Hematopoietic multipotent progenitor cell (in vitro differentiated cells): ENCODE data around the gene POFUT2. TPM values are rescaled to one million over a fixed set of nuclear protein-coding genes. Genes with fewer than 3 reads are reported as not detected.

ENCODE experiments used
- DNase-seq, 3 donors: peaks; one replicate each; pipeline ENCODE4 v3.0.0-alpha.2; 2011 to 2015; ENCODE audit warnings: low read depth in 2 of 3, low spot score in 2 of 3
- total RNA-seq: library from RNA; depleted of rRNA; stranded (reverse); fragments of >200 nt; gene quantifications from one replicate; pipeline ENCODE4 v1.2.3, GENCODE V29; 2012

POFUT2 gene
- total RNA-seq, 1 donor, result 17.0 TPM

DNA sequence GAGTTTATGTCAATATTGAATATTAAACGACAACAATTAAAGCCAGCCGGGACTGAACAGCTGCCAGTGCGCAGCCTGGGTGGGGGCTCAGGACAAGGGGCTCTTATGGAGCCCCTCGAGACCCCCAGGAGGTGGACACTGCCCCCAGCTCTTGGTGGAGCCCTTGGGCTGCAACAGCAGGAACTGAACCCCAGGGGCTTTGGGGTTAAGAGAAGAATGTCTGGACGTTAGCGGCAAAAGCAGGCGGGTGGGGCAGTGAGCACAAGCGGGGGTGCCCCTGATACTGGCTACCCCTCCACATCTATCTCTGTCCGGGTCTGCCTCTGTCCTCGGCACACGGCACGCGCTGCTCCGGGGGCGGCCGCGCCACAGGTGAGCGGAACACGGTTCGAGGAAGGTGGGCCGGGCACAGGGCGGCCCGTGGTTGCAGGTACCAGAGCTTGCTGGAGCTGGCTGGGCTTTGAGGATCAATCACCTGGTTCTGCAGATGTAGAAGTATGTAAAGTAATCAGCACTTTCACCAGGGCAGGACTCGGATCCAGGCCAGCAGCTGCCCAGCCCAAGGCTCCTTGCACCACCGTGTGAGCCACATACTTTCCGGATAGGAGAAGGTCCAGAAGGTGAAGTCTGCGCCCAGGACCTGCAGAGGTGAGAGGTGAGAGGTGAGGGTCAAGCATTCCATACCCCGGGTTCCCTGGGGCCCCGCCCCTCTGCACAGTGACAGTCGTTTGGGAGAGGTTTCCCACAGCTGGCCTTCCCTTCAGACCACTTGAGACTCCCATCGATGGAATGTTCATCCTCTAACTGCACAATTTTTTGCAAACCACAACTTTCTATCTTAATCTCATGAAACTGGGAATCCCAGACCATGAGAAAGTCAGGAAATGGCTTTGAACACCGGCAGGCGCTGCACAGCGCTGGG lies 12.4 kb upstream of the POFUT2 start:
- no peak for DNase-seq

DNA sequence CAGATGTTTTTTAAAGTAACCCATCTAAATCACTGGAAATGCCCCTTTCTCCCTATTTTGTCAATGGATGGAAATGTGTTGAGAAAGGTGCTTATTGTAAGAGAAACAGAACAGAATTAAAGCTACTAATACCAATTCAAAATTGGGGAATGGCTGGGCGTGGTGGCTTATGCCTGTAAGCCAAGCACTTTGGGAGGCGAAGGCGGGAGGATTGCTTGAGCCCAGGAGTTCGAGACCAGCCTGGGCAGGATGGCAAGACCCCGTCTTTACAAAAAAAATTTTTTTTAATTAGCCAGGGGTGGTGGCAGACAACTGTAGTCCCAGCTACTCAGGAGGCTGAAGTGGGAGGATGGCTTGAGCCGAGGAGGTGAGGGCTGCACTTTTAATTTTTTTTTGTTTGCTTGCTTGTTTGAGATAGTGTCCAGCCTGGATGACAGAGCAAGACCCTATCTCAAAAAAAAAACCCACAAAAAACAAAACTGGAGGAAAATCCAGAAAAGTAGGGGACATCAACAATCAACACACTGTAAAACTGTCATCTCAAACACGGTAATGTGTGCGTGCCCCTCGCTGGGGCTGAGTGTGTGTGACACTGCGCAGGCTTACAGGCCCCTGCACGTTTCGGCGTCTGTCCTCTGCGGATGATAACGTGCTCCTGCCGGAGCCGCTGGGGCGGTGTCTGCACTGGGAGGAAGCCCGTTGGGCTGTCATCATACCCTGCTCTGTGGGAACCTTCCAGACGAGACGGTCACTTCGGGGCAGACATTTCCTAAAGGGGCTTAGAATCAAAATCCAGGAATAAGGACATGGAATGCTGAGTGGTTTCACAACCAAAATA lies 11.6 kb upstream of the POFUT2 start:
- DNase-seq, result no peak

DNA sequence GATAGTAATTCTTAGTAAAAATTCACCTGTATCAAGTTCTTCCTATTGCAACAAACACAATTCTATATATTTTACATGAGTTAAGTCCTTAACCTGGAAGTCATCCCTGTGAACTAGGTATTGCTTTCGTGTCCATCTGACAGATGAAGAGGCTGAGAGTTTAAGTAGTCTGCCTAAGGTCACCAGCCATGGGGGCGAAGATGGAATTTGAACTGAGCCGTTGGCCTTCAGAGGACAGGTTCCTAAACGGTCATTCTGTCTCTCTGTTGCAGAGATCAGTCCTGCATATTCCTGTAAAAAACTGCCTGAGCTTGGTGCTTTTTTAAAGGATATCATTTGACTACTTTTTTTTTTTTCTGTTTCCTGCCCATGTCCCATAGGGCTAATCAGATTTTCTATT lies 10.2 kb upstream of the POFUT2 start:
- DNase-seq, result no peak

DNA sequence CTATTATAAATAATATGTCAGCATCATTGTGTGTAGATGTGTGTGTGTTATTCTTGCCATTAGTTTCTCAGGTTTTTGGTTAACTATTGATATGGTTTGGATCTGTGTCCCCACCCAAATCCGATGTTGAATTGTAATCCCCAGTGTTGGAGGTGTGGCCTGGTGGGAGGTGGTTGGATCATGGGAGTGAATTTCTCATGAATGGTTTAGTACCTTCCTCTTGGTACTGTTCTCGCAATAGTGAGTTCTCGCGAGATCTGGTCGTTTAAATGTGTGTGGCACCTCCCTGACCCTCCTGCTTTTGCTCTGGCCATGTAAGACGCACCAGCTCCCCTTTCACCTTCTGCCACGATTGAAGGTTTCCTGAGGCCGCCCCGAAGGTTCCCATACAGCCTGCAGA lies 9.6 kb upstream of the POFUT2 start:
- no peak for DNase-seq

DNA sequence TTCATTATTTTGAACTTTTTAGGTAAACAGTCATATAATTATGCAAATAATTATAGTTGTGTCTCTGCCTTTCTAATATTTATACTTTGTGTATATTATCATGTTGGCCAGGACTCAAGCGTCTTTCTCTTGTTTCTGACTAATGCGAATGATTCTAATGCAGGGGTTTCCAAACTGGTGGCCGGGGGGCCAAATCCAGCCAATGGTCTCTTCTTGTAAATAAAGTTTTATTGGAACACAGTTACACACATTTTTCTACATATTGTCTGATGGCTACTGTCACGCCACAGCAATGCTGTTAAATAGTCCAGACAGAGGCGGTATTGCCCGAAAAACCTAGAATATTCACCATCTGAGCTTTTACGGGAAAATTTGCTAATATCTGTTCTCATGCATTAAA lies 8.9 kb upstream of the POFUT2 start:
- DNase-seq, result no peak

DNA sequence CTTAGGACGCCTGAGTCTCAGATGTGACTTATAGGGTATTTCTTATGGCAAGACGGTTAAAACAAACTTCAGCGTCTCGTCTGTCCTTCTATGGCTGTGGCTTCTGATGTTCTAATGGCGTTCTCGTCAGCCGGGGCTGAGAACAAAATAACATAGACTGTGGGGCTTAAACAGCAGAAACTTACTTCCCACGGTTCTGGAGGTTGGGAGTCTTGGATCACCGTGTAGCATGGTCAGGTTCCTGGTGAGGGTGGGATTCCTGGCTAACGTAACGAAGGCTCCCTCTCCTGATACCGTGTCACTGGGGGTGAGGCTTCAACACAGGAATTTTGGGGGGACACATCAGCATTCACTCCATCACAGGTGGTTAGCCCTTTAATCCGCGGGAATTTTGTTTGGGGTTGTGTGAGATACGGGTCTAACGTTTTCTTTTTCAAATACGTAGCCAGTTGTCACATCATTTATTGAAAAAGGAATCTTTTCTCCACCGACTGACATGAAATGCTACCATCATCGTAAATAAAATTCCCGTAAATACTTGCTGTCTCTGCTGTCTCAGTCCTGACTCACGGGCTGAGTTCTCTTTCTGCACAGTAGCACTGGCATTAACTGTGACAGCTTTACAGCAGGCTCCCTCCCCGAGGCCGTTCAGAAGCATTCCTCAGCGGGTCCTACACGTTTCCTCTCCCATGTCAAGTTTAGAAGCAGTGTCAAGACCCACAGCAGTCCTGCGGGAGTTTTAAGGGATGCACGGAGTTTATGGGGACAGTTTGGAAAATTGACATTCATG lies 8.1 kb upstream of the POFUT2 start:
- DNase-seq, result no peak

DNA sequence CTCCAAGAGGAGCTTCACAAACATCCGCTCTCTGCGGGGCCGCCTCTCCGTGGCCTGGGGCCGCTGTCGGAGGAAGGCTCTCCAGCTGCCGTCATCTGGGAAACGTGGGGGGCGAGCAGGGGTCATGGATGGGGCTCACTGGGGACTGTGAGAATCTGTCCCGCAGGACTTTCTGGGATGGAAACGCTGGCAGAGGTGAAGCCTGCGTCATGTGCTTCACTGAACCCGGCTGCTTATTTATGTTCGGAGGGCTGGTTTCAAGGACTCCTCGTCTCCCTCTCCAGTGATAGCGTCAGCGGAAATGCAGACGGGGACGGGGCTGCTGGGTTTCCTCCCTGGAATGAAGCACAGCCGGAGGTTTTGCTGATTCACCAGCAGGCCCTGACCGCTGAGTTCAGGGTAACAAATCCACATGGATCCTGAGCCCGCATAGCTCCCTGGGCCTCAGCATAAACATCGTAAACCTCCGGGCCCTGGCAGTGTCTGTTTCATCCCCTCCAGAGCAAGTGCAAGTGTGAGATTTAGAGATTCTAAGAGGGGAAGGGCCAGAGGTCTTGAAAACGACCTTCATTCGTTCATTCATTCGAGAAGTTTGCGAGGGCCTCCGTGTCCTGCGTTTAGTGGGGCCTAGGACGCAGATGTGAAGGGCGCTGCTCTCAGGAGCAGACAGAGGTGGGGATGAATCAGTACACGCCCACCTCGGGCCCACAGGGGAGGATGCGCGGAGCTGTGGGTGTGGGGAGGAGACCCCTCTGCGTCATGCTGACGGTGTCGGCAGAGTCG lies 7.0 kb upstream of the POFUT2 start:
- DNase-seq, result no peak

DNA sequence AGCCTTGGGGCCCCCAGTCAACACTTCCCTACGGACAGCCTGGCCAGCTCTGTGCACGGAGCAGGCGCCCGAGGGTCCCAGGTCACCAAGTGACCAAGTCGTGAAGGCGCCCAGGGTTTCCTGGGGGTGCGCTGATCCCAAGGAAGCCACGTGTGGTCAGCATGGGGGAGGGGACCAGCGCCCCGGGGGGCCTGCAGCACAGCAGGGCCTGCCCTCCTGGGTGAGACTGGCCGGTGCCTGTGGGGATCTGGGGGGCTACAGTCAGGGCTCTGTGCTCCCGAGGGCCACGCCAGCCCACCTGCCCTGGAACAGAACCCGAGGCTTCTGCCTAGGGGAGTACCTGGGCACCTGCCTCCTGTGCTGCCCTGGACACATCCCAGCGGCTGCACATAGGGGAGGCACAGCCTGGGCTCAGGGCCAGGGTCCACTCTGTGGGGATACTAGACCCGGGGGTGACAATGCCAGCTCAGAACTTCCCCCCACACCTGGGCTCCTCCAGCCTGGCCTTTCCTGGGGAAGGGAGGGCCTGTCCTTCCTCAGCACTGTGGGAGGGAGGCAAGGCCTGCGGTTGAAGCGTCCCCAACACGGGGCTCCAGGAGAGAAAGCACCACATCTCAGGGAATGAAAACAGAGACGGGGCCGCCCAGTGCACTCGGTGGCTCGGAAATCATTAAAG lies 6.2 kb upstream of the POFUT2 start:
- no peak for DNase-seq

DNA sequence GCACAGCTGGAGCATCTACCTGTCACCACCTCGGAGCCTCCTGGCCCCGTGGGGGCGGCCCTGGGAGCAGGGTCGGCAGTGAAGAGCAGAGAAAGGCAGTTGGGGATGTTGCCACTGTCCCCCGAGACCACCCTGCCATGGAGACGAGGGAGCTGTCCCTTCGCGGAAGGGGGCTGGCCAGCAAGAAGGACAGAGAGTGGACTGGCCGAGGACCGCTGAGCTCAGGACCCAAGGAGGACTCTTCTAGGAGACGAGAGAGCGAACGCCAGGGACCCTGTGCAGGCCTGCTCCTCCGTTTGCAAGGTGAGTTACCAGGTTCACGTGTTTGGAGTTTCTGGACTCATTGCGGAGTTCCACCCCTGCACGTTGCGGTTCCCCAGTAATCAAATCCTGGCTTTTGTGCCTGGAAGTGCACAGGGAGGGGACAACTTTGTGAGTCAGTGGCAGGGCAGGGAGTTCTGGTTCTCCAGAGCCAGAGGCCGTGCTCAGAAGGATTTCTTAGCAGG lies 5.6 kb upstream of the POFUT2 start:
- no peak for DNase-seq

DNA sequence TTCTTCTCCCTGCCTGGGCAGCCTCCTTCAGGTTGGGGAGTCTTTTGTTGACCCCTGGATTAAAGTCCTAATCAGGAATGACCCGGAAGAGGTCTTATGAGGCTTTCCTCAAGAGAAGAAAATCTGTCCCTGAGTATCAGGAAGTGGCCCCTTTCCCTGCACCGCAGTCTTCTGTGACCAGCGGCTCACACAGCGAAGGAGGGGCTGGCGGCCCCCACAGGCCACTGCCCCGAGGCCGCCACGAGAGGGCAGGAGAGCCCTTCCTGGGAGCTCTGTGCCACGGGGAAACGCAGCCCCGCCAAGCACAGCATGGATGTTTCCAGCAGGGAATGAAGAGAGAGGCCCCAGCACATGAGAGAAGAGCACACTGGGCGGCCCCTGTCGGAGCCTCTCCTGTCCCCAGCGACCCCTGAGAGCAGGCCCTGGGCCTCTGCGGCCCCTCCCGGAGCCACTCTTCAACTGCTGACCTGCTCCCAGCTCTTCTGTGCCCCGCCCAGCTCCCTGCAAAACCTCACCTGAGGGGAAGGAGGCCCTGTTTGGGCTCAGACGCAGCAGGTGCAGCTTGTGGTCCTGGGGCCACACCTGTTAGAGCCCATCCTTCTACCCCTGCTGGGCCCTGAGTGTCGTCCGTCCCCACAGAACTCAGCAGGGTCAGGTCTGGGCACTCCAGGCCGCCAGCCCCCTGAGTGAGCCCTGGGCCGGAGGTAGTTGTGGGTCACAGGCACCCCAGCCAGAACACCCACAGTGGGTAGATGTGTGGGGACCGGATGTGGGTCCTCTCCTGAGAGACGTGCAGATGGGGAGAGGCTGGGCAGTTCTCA lies 4.9 kb upstream of the POFUT2 start:
- peak; percentile 57 to 82 (median 72) for DNase-seq

DNA sequence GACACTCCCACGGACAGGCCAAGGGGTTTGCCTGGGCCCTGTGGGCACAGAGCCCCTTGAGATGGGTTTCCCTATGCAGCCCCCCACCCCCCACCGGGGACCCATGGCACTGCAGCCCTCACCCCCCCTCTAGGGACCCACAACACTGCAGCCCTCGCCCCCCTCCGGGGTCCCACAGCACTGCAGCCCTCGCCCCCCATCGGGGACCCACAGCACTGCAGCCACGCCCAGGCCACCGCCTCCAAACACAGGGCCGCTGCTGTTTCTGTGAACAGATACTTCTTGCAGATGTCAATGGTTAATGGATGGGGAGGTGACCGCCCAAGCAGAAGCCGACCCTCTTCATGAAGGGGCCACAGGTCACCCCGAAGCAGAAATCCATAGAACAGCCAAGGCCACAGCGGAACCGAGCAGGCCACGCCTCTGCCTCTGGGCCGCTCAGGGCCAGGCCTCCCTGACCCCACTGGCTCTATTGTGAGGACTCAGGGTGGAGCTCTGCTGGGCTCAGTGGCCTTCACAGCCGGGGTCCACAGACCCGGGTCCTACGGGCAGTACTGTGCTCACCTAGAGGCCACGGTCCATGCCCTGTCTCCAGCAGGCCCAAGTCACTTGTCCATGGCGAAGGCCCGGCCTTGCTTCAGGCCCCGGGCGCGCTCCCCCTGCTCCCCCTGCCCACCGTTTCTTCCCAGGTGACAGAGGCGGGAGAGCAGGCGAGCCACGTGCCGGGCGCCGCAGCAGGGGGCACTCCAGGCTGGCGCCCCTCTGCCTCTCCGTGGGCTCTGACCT lies 4.1 kb upstream of the POFUT2 start:
- DNase-seq, result no peak

DNA sequence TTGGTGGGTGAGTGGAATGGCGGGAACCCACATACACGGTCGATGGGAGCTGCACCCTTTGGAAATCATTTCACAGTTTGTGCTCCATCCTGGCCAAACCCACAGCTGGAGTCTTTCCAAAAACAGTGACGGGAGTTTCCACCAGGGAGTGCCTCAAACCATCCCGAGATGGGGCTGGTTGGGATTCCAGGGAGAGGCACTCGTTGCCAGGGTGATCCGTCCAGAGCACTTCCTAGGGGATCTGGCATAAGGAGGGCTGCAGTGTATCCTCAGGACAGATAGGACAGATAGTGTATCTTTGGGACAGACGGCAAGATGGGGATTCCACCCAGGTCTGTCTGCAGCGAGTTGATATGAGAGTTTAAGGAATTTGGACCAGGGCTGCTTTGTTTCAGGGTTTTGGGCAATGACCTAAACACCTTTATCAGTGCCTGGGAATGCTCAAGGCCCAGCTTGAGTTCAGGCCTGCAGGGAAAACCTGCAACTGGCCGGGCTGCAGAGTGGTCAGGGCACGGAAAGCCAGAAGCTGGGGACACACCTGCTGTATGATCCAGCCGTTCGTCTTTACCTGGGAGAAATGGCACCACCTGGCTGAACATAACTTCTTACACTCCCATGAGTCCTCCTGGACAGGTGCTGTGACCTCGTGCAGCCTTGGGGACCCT lies 3.4 kb upstream of the POFUT2 start:
- no peak for DNase-seq

DNA sequence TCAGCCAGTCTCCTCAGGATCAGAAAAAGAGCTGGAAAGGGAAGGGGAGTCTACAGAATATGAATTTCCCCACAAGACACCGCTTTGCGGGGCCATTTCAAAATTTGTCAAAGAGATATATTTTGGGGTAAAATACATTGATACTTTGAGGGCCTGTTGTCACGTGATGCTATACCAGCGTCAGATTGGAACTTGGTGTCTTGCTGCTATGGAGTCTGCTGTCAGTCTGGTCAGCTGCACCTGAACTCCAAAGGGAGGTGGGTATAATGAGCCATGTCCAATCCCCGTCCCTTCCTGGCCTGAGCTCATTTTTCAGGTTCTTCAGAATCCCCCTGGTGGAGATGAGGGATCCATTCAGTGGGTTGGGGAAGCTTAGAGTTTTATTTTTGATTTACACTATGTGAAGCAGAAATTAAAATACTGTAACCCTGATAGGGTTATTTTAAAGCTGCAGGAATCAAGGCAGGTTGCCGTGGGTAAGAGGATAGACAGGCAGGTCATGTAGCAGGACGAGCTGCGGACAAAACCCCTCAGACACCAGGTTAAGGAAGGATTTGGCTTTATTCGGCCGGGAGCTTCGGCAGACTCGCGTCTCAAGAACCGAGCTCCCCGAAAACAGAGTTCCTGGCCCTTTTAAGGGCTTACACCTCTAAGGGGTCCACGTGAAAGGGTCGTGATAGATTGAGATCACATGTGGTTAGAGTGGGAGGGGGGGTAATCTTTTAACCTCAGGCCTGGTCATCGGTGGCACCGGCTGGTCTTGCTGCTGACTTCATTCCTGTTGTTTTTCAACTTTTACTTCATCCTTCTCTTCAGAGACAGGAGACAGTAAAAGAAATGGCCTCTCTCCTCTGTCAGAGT lies 2.2 kb upstream of the POFUT2 start:
- peak in 1 of 3 donors; percentile 34 for DNase-seq

DNA sequence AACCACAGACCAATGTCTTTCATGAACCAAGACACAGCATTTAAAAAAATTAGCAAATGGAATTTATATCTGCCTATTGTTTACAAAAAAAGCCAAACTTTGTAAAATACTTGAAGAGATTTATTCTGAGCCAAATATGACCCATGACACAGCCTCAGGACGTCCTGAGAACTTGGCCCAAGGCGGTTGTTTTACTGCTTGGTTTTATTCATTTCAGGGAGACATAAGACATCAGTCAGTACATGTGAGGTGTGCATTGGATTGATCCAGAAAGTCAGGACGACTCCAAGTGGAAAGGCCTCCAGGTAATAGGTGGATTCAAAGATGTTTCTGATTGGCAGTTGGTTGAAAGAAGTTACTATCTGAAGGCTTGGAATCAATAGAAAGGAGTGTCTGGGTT lies 1.4 kb upstream of the POFUT2 start:
- DNase-seq, result no peak

DNA sequence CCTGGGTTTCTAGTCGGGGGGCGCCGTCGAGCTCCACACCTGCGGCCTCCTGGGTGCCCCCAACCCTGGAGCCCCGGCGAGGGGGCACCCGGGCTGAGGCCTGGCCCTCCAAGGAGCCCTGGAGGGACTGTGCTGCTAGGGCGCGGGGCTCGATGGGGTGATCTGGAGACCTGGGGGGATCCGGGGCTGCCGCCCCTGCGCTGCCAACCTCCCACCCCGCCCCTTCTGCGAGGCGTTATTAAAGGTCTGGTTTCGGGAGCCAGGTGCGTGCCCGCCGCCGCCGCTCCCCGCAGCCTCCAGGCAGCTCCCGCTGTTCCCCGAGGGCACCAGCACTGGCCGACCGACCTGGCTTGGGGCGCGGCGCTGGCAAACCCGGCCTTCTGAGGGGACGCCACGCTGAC lies 746 bp upstream of the POFUT2 start:
- no peak for DNase-seq

DNA sequence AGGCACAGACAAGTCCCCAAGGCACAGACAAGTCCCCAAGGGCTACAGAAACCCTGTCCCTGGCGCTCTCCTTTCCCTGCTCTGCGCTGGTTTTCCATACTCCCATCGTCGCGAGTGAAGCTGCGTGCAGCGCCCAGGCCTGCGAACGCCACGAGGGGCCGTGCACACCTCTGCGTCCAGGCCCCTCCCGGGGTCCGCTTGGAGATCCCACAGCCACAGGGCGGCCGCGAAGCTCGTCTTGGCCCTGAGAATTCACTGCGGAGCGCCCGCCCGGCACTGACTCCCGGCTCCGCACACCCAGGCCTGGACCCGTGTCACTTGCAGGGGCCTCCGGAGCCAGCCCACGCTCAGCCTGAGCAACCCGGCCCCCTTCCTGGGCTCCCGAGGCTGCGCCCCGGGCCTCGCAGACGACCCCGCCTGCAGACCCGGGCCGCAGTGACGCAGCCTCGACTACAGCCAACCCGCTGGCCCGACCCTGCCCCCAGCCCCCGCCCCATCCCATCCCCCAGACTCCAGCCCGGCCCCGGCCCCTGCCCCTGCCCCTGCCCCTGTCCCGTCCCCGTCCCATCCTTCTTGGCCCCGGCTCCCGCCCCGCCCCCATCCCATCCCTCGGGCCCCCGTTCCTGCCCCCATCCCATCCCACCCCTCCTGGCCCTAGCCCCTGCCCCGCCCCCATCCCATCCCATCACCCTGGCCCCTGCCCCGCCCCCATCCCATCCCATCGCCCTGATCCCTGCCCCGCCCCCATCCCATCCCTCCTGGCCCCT lies 841 bp downstream of the POFUT2 start:
- no peak for DNase-seq
